A549 (cell line): ENCODE results near the gene RPL27A. TPM values are rescaled to one million over a fixed set of nuclear protein-coding genes. Genes with fewer than 3 reads are reported as not detected.

ENCODE experiments used
- ATAC-seq, 2 experiments: fragments of 200-7000 bp in 1 of 2; fragments of >200 bp in 1 of 2; cut with Nextera tagmentation in 1 of 2; cut with Tn5 transposase in 1 of 2; 3 replicates each; pipeline versions ENCODE4 v1.8.0 to v1.9.1; 2018 to 2020; ENCODE audit warnings: mild to moderate bottlenecking in 1 of 2, moderate library complexity in 1 of 2
- CTCF ChIA-PET: fragments of 300-600 bp; sonication (Branson Sonifier 250); formaldehyde crosslinking; extraction: SDS; loops from one replicate; lab custom pipeline; 2021; ENCODE audit warnings: antibody characterized with exemption, inconsistent platforms; lab: Yijun Ruan, JAX
- POLR2A ChIA-PET: fragments of 350-600 bp; formaldehyde crosslinking; extraction: SDS; loops from one replicate; lab custom pipeline; 2021; ENCODE audit warnings: antibody characterized with exemption, inconsistent platforms; lab: Yijun Ruan, JAX
- DNase-seq, 2 experiments: peaks; one replicate each; pipeline versions ENCODE4 v3.0.0 to v3.0.0-alpha.2; 2011 to 2016; ENCODE audit warnings: low read depth in 1 of 2, low spot score in 1 of 2
- FAIRE-seq: peaks from 2 replicates; lab custom pipeline; 2011; peaks lifted over from hg19 to GRCh38; lab: Jason Lieb, UNC
- H3K27ac ChIP-seq, 2 experiments: fragments of >200 bp; sonication (Bioruptor Twin); formaldehyde crosslinking; 3 replicates each; pipeline ENCODE4 v1.5.1; 2016 to 2017
- H3K4me1 ChIP-seq: fragments of >200 bp; sonication (Bioruptor Twin); formaldehyde crosslinking; 3 replicates; pipeline ENCODE4 v1.6.1; 2016
- H3K4me2 ChIP-seq: fragments of >200 bp; sonication (Bioruptor Twin); formaldehyde crosslinking; 3 replicates; pipeline ENCODE4 v1.6.1; 2016
- H3K4me3 ChIP-seq: fragments of >200 bp; sonication (Bioruptor Twin); formaldehyde crosslinking; 3 replicates; pipeline ENCODE4 v1.5.1; 2016
- H3K9me3 ChIP-seq: fragments of >200 bp; sonication (Bioruptor Twin); formaldehyde crosslinking; 3 replicates; pipeline ENCODE4 v1.6.1; 2016
- CEBPB ChIP-seq, 2 experiments: fragments of >200 bp in 1 of 2; sonication (Bioruptor Twin) in 1 of 2; formaldehyde crosslinking in 1 of 2; IDR thresholded peaks; 2 replicates each; pipeline ENCODE4 v1.6.1; 2012 to 2016
- CHD2 ChIP-seq: fragments of 150-350 bp; IDR thresholded peaks from 2 replicates; pipeline ENCODE4 v1.6.1; 2014; ENCODE audit warnings: low read length; ENCODE audit not compliant: partially characterized antibody
- CHD4 ChIP-seq: fragments of 200-600 bp; sonication (generic); IDR thresholded peaks from 2 replicates; pipeline ENCODE4 v1.6.1; 2016; ENCODE audit warnings: antibody characterized with exemption, mild to moderate bottlenecking, borderline replicate concordance
- EHMT2 ChIP-seq: fragments of 200-600 bp; sonication (generic); IDR thresholded peaks from 2 replicates; pipeline ENCODE4 v1.6.1; 2016; ENCODE audit warnings: antibody characterized with exemption, low read depth, mild to moderate bottlenecking, moderate library complexity
- EP300 ChIP-seq, 2 experiments: fragments of >200 bp; sonication (Bioruptor Twin); formaldehyde crosslinking; IDR thresholded peaks; 2 replicates in 1 of 2; 3 replicates in 1 of 2; pipeline ENCODE4 v1.6.1; 2016 to 2017
- ESRRA ChIP-seq: fragments of 150-350 bp; IDR thresholded peaks from 2 replicates; pipeline ENCODE4 v1.6.1; 2014; ENCODE audit warnings: mild to moderate bottlenecking, low read length, borderline replicate concordance
- JUNB ChIP-seq: fragments of >200 bp; sonication (Bioruptor Twin); formaldehyde crosslinking; IDR thresholded peaks from 2 replicates; pipeline ENCODE4 v1.6.1; 2016
- MAFK ChIP-seq: fragments of 450-650 bp; IDR thresholded peaks from 2 replicates; pipeline ENCODE4 v1.6.1; 2014; ENCODE audit not compliant: partially characterized antibody
- MAZ ChIP-seq: fragments of 150-350 bp; IDR thresholded peaks from 2 replicates; pipeline ENCODE4 v1.6.1; 2014; ENCODE audit warnings: antibody characterized with exemption, low read depth, low read length, borderline replicate concordance
- PBX3 ChIP-seq: IDR thresholded peaks from 2 replicates; pipeline ENCODE4 v1.6.1; 2012
- POLR2A ChIP-seq: IDR thresholded peaks from 2 replicates; pipeline ENCODE4 v1.6.1; 2012; ENCODE audit warnings: mild to moderate bottlenecking, low read length
- POLR2AphosphoS2 ChIP-seq: conservative IDR thresholded peaks from 2 replicates; pipeline ENCODE4 v1.6.1; 2012; ENCODE audit warnings: low read length, improper control_type of control experiment, inconsistent platforms
- SMC3 ChIP-seq: fragments of >200 bp; sonication (Bioruptor Twin); formaldehyde crosslinking; IDR thresholded peaks from 3 replicates; pipeline ENCODE4 v1.6.1; 2018; ENCODE audit warnings: inconsistent platforms
- ZSCAN20 ChIP-seq: fragments of 250-450 bp; sonication (Bioruptor Pico); IDR thresholded peaks from 2 replicates; pipeline ENCODE4 v1.8.0; 2022; ENCODE audit warnings: mild to moderate bottlenecking, moderate library complexity
- WGBS: methylation state at CpG from one replicate; pipeline ENCODE4 v1.1.6; 2017; ENCODE audit errors: missing lambda C conversion rate; 5-methylcytosine and 5-hydroxymethylcytosine counted together
- polyA plus RNA-seq, 4 experiments: library from polyadenylated mRNA; depleted of rRNA in 3 of 4; stranded (reverse); fragments of >200 nt; fragmentation: RNase III in 1 of 4; extraction: RNeasy Plus Mini Kit Qiagen cat#74134 plus additional on column Dnase treatment in 1 of 4; gene quantifications; 2 replicates in 3 of 4; 3 replicates in 1 of 4; pipeline ENCODE4 v1.2.3, GENCODE V29; 2011 to 2017
- TF ChIP-seq, protein P1 (sequence below): fragments of 150-350 bp; IDR thresholded peaks from 2 replicates; pipeline ENCODE4 v1.6.1; 2014; ENCODE audit warnings: low read depth, mild to moderate bottlenecking, low read length
- TF ChIP-seq, protein P2 (sequence below): fragments of >200 bp; sonication (Bioruptor Twin); formaldehyde crosslinking; IDR thresholded peaks from 2 replicates; pipeline ENCODE4 v1.6.1; 2016
- TF ChIP-seq, protein P3 (sequence below): fragments of 450-650 bp; IDR thresholded peaks from 2 replicates; pipeline ENCODE4 v1.6.1; 2014; ENCODE audit warnings: antibody characterized with exemption

Gene RPL27A
- polyA plus RNA-seq, 2 of the 4 experiments (the other 2 are of a cell fraction), result 804 to 3,631 TPM

DNA sequence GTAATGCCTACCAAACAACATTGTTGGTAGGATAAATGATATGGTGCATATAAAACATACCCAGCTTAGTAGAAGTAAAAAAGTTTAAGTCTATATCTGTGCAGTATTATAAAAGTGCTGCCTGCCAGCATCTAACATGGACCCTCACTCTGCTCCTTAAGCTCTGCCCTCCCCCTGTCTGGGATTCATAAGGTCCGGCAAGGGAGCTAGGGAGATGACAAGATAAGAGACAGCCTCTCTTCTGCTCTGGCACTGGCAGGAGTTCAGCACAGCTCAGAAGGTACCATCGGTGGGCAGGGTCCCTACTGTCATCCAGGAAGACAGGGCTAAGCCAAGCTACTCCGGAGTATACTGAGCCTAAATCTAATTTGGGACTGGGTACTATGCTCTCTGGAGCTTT, 42.9 kb upstream of the RPL27A start:
- Histone ChIP-seq H3K4me1 (no peaks in the 10 kb centered on the region), H3K4me3 (no peak overlapping the region), H3K27ac (no peak overlapping the region), H3K4me2 (no peak overlapping the region), H3K9me3 (no peaks in the 10 kb centered on the region)
- no peak for ATAC-seq
- ChIA-PET POLR2A (no interaction called here), CTCF (interaction anchor here (0.9 to 1.9 kb wide), 7 partner anchors 9 to 43 kb away, joined by 3 to 7 read pairs (median 4); partner anchors contain the start of genes RPL27A and TRIM66)
- TF ChIP-seq, protein P1, sequence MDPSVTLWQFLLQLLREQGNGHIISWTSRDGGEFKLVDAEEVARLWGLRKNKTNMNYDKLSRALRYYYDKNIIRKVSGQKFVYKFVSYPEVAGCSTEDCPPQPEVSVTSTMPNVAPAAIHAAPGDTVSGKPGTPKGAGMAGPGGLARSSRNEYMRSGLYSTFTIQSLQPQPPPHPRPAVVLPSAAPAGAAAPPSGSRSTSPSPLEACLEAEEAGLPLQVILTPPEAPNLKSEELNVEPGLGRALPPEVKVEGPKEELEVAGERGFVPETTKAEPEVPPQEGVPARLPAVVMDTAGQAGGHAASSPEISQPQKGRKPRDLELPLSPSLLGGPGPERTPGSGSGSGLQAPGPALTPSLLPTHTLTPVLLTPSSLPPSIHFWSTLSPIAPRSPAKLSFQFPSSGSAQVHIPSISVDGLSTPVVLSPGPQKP, result no peak
- TF ChIP-seq CHD4, result no peak
- 69% methylated on average over 3 of the region's 3 CpGs for WGBS
- DNase-seq, result no peak
- FAIRE-seq, result no peak

DNA sequence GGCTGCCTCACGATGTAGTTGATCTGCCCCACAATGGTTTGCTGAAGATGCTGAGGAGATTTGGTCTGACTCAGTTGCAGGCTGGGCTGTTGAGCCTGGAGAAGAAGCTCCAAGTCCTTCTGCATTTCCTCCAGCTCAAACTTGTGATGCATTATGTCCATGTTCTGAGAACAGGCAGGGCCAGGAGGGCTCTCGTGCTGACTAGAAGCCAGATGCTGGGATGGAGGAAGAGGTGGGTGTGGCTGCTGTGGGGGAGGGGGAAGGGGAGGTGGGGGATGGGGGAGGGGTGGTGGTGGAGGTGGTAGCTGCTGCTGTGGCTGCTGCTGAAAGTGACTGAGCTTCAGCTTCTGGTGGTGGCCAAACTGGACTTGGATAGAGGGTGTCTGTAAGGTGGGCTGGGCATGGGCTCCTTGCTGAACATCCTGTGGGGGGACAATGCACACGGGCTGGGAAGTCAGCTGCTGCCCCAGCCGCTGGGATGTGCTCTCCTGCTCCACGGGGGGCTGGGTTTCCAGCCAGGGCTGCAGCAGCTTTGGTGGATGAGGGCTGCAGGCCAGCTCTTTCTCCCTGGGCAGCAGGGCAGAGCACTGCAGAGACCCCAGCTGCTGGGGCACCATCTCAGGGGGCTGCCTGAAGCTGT, 42.2 kb upstream of the RPL27A start:
- Histone ChIP-seq H3K27ac (no peak overlapping the region), H3K4me2 (no peak overlapping the region), H3K4me1 (no peaks in the 10 kb centered on the region), H3K4me3 (no peak overlapping the region), H3K9me3 (no peaks in the 10 kb centered on the region)
- WGBS, result 75% methylated on average over 2 of the region's 5 CpGs
- TF ChIP-seq, protein P2, sequence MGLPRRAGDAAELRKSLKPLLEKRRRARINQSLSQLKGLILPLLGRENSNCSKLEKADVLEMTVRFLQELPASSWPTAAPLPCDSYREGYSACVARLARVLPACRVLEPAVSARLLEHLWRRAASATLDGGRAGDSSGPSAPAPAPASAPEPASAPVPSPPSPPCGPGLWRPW, result no peak
- TF ChIP-seq CEBPB (IDR thresholded peaks at IDR 0.05), result no peak
- DNase-seq, result no peak
- no peak for FAIRE-seq
- POLR2A ChIA-PET, result no interaction called here
- CTCF ChIA-PET, result interaction anchor here (1.4 to 1.9 kb wide), 2 partner anchors 11 to 18 kb away, joined by 4 to 5 read pairs; no protein-coding TSS in a partner anchor
- ATAC-seq, result no peak

GRCh38 chr11:8641332-8641731, 41.3 kb upstream of the RPL27A start:
- TF ChIP-seq POLR2A, result no peak
- no peak for TF ChIP-seq ZSCAN20 (CRISPR knock-in tag)
- no peak for TF ChIP-seq EP300 (IDR thresholded peaks at IDR 0.05)
- no peak for TF ChIP-seq CHD2
- TF ChIP-seq, protein P3, sequence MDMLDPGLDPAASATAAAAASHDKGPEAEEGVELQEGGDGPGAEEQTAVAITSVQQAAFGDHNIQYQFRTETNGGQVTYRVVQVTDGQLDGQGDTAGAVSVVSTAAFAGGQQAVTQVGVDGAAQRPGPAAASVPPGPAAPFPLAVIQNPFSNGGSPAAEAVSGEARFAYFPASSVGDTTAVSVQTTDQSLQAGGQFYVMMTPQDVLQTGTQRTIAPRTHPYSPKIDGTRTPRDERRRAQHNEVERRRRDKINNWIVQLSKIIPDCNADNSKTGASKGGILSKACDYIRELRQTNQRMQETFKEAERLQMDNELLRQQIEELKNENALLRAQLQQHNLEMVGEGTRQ, result no peak
- no peak for TF ChIP-seq MAFK
- no peak for TF ChIP-seq SMC3
- no peak for TF ChIP-seq PBX3
- no peak for TF ChIP-seq MAZ
- no peak for TF ChIP-seq EHMT2
- no peak for TF ChIP-seq JUNB
- TF ChIP-seq POLR2AphosphoS2, result no peak
- TF ChIP-seq ESRRA, result no peak
- H3K4me2 ChIP-seq, result no peak overlapping the region
- no peaks in the 10 kb centered on the region for H3K9me3 ChIP-seq
- ChIA-PET CTCF (no interaction called here), POLR2A (no interaction called here)
- H3K4me3 ChIP-seq, result no peak overlapping the region
- WGBS, result 95% methylated on average over 2 of the region's 2 CpGs
- H3K4me1 ChIP-seq, result no peaks in the 10 kb centered on the region
- no peak for ATAC-seq
- no peak overlapping the region for H3K27ac ChIP-seq
- DNase-seq, result no peak
- FAIRE-seq, result no peak
